NB4 (cell line): ENCODE results near the gene RAD51B.
"Not testable (repeated sequence)": the region's sequence is repeated elsewhere in the genome, so short reads cannot be mapped to it uniquely, and the experiment has no call there.

Source experiments
- DNase-seq: peaks from one replicate; pipeline ENCODE4 v3.0.0; 2010; ENCODE audit warnings: low read depth
- H3K4me3 ChIP-seq: one replicate; pipeline ENCODE4 v1.5.1; 2011; ENCODE audit warnings: mild to moderate bottlenecking, low read depth, low read length, moderate library complexity
- MYC ChIP-seq: IDR thresholded peaks from 2 replicates; pipeline ENCODE4 v1.6.1; 2011; ENCODE audit warnings: low read depth, low read length
- POLR2A ChIP-seq: IDR thresholded peaks from 2 replicates; pipeline ENCODE4 v1.6.1; 2011; ENCODE audit warnings: mild to moderate bottlenecking; ENCODE audit not compliant: insufficient read length; ENCODE audit errors: extremely low read depth
- TF ChIP-seq, protein P1 (sequence below): IDR thresholded peaks from 2 replicates; pipeline ENCODE4 v1.6.1; 2011; ENCODE audit warnings: low read depth, low read length
- TF ChIP-seq, protein P2 (sequence below): IDR thresholded peaks from one replicate; pipeline ENCODE4 v1.5.1; 2012; ENCODE audit warnings: low read depth, low read length

RAD51B gene

DNA sequence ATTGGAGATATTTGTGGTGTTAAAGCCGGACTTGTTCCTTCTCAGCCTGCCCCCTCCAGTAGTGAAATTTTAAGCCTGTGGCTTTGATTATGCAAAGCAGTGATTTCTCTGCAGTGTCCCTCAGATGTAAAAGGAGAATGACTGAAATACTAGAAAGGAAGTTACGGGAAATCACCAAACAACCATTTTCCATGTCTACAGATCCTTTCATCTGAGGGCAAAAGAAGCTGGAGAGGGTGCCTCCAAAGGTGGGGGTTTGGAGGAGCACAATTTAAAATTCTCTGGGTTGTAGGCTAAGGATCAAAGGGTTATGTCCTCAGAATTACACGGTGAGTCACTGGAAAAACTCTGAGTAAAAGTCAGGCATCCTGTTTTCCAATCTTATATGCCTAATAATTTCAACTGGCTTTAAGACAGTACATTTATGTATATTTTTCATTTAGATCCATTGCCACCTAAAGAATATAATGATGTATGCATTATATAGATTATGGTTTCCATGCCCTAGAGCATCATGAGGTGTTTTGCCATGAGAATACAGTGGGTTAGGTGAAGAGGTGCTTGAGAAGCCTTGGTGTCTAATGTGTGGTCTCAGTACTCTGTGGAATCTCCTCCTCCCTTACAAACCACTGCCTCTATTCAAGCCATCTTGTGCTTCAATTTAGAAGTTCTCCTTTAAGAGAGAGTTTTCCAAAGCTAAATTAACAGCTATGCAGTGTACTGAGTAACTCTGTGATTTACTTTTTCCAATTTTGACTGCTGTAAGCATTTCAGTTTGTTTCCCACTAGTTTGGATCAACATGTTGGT is 362.1 kb downstream of the RAD51B start:
- DNase-seq: no peak
- TF ChIP-seq, protein P1, sequence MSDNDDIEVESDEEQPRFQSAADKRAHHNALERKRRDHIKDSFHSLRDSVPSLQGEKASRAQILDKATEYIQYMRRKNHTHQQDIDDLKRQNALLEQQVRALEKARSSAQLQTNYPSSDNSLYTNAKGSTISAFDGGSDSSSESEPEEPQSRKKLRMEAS: no peak
- TF ChIP-seq, protein P2, sequence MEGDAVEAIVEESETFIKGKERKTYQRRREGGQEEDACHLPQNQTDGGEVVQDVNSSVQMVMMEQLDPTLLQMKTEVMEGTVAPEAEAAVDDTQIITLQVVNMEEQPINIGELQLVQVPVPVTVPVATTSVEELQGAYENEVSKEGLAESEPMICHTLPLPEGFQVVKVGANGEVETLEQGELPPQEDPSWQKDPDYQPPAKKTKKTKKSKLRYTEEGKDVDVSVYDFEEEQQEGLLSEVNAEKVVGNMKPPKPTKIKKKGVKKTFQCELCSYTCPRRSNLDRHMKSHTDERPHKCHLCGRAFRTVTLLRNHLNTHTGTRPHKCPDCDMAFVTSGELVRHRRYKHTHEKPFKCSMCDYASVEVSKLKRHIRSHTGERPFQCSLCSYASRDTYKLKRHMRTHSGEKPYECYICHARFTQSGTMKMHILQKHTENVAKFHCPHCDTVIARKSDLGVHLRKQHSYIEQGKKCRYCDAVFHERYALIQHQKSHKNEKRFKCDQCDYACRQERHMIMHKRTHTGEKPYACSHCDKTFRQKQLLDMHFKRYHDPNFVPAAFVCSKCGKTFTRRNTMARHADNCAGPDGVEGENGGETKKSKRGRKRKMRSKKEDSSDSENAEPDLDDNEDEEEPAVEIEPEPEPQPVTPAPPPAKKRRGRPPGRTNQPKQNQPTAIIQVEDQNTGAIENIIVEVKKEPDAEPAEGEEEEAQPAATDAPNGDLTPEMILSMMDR: no peak
- TF ChIP-seq MYC (no peak), POLR2A (no peak)

DNA sequence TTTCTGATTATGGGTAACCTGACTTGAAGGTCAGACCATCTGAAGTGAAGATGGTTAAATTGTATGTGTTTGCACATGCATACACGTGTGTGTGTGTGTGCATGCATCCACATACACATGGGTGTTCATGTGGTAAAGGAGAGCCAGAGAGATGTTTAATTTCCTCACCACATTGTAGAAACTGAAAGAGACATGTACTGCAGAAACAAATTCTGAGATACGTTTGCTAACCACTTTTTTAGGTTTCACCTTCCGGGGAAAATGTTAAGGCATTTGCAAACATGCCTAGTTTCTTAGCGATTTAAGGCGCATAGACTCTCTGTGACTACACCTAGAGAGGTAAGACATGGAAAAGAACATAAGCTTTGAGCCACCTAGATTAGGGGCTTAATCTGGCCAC is 362.9 kb downstream of the RAD51B start:
- no peak overlapping the region for H3K4me3 ChIP-seq
- DNase-seq: no peak
- TF ChIP-seq POLR2A (no peak), MYC (no peak)
- TF ChIP-seq, protein P2: no peak
- TF ChIP-seq, protein P1: no peak

More for the DNA sequence above, 362.1 kb downstream of the RAD51B start:
- no peak overlapping the region for H3K4me3 ChIP-seq

DNA sequence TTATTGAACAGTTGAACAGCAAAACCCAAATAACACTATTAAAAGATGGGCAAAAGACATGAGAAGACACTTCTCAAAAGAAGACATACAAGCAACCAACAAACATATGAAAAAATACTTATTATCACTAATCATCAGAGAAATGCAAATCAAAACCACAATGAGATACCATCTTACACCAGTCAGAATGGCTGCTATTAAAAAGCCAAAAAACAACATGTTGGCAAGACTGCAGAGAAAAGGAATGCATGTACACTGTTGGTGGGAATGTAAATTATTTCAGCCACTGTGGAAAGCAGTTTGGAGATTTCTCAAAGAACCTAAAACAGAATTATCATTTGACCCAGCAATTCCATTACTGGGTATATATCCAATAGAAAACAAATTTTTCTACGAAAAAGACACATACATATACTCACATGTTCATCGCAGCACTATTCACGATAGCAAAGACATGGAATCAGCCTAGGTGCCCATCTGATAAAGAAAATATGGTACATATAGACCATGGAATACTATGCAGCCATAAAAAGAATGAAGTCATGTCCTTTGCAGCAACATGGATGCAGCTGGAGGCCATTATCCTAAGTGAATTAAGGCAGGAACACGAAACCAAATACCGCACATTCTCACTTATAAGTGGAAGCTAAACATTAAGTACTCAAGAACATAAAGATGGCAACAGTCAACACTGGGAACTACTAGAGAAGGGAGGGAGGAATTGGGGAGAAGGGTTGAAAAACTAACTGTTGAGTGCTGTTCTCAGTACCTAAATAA is 367.1 kb downstream of the RAD51B start:
- DNase-seq: not testable (repeated sequence)

DNA sequence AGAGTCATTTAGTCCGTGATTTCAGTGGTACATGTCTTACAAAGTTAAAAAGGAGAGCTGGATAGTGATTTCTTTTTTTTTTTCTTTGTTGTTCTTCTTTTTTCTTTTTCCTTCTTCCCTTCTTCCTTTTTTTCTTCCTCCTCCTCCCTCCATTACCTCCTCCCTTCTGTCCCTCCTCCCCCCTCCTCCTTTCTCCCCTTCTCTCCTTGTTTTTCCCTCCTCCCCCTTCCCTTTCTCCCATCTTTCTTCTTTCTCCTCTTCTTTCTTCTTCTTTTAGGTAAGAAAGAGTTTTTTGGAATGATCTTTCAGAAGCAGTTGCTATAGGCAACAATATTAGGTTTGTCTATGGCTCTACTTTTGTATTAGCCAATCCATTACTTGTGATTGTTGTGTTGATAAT is 368.6 kb downstream of the RAD51B start:
- no peak overlapping the region for H3K4me3 ChIP-seq
- DNase-seq: no peak
- TF ChIP-seq, protein P1: no peak
- TF ChIP-seq MYC (no peak), POLR2A (no peak)
- TF ChIP-seq, protein P2: no peak

More for the DNA sequence above, 367.1 kb downstream of the RAD51B start:
- not testable (repeated sequence) for H3K4me3 ChIP-seq

DNA sequence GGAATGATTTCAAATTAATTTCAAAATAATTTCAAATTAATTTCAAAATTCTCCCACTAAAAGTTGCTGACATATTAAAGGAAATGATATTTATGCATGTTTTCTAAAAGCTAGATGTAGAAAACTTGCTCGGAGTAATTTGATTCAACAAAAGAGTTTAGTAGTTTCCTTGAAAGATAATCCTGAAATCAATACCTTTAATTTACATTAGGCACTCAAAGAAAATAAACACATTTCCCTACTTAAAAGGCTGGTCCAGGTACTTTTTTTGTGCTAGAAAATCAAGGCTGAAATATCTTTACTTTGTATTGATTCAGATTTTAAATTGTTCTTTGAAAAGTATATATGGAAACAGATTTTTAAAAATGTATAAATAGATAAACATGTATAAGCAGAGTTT is 370.5 kb downstream of the RAD51B start:
- TF ChIP-seq MYC (no peak), POLR2A (no peak)
- TF ChIP-seq, protein P2: no peak
- TF ChIP-seq, protein P1: no peak
- H3K4me3 ChIP-seq: no peak overlapping the region
- DNase-seq: no peak
